Osteocyte (in vitro differentiated cells): ENCODE results near the gene ZBTB37. TPM values are rescaled to one million over a fixed set of nuclear protein-coding genes. Genes with fewer than 3 reads are reported as not detected.
"Not testable (repeated sequence)": the region's sequence is repeated elsewhere in the genome, so short reads cannot be mapped to it uniquely, and the experiment has no call there.

ENCODE experiments used
- DNase-seq: peaks from one replicate; pipeline ENCODE4 v3.0.0; 2021; ENCODE audit warnings: mixed read lengths; ENCODE audit not compliant: unreplicated experiment; ENCODE audit errors: extremely low spot score
- H3K27ac Mint-ChIP-seq: one replicate; pipeline ENCODE4 v1.8.0; 2021; ENCODE audit warnings: mild to moderate bottlenecking, mixed read lengths; ENCODE audit not compliant: unreplicated experiment
- H3K27me3 Mint-ChIP-seq: one replicate; pipeline ENCODE4 v1.8.0; 2021; ENCODE audit warnings: mixed read lengths; ENCODE audit not compliant: unreplicated experiment
- H3K36me3 Mint-ChIP-seq: one replicate; pipeline ENCODE4 v1.8.0; 2021; ENCODE audit warnings: mixed read lengths; ENCODE audit not compliant: unreplicated experiment
- H3K4me1 Mint-ChIP-seq: one replicate; pipeline ENCODE4 v1.8.0; 2021; ENCODE audit warnings: mixed read lengths; ENCODE audit not compliant: unreplicated experiment
- H3K4me3 Mint-ChIP-seq: one replicate; pipeline ENCODE4 v1.8.0; 2021; ENCODE audit warnings: mild to moderate bottlenecking, moderate library complexity, mixed read lengths; ENCODE audit not compliant: unreplicated experiment
- H3K9me3 Mint-ChIP-seq: one replicate; pipeline ENCODE4 v1.8.0; 2021; ENCODE audit warnings: mixed read lengths; ENCODE audit not compliant: unreplicated experiment
- CTCF ChIP-seq: fragments of 200-600 bp; sonication (generic); IDR thresholded peaks from 2 replicates; pipeline ENCODE4 v1.5.0; 2021; ENCODE audit warnings: antibody characterized with exemption, mild to moderate bottlenecking, moderate library complexity
- total RNA-seq: library from RNA; stranded (reverse); gene quantifications from 2 replicates; pipeline ENCODE4 v1.2.1, GENCODE V29; 2021

Gene ZBTB37
- total RNA-seq, 1 donor from 2014 or later = 15.3 TPM

GRCh38 chr1:173856903-173857302 lies 11.3 kb upstream of the ZBTB37 start:
- no peaks in the 10 kb centered on the region for H3K9me3 Mint-ChIP-seq
- DNase-seq = no peak
- peaks cover 31% of the 10 kb centered on the region for H3K36me3 Mint-ChIP-seq
- H3K4me3 Mint-ChIP-seq = no peak overlapping the region
- peaks cover 6% of the 10 kb centered on the region for H3K4me1 Mint-ChIP-seq
- TF ChIP-seq CTCF = no peak
- no peak overlapping the region for H3K27ac Mint-ChIP-seq
- no peaks in the 10 kb centered on the region for H3K27me3 Mint-ChIP-seq

DNA sequence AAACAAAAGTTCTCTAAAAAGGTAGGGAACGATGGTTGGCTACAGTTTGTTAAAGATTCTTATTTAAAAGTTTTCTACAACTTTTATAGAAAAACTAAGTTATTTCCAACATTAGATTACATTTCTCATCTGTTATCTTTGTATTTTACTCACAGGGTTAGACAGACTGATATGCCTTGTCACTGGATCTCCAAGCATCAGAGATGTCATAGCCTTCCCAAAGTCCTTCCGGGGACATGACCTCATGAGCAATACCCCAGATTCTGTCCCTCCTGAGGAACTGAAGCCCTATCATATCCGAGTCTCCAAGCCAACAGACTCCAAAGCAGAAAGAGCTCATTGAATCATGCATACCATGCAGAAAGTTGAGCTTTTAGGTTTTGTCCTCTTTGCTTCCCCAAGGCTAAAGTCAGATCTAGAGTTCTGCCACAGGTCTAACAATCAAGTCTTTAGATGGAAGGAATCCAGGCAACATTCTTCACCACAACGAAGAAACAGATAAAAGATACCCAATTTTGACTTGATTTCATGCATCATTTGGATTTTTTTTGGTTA lies 10.7 kb upstream of the ZBTB37 start:
- no peaks in the 10 kb centered on the region for H3K27me3 Mint-ChIP-seq
- no peak for DNase-seq
- H3K9me3 Mint-ChIP-seq = no peaks in the 10 kb centered on the region
- H3K4me1 Mint-ChIP-seq = peaks cover 6% of the 10 kb centered on the region
- peaks cover 32% of the 10 kb centered on the region for H3K36me3 Mint-ChIP-seq
- peak overlapping the region; percentile 56 for H3K27ac Mint-ChIP-seq
- TF ChIP-seq CTCF = no peak
- no peak overlapping the region for H3K4me3 Mint-ChIP-seq

DNA sequence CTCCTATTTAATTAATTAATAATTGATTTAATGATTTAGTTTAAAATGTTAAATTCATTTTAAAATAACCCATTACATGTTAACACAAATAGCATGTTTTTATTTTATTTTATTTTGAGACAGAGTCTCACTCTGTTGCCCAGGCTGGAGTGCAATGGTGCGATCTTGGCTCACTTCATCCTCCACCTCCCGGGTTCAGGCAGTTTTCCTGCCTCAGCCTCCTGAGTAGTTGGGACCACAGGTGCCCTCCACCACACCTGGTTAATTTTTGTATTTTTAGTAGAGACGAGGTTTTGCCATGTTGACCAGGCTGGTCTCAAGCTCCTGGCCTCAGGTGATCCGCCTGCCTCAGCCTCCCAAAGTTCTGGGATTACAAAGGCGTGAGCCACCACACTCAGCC lies 8.6 kb upstream of the ZBTB37 start:
- not testable (repeated sequence) for H3K27me3 Mint-ChIP-seq, DNase-seq, H3K27ac Mint-ChIP-seq, H3K9me3 Mint-ChIP-seq, H3K4me3 Mint-ChIP-seq, H3K4me1 Mint-ChIP-seq
- H3K36me3 Mint-ChIP-seq = peaks cover 38% of the 10 kb centered on the region

DNA sequence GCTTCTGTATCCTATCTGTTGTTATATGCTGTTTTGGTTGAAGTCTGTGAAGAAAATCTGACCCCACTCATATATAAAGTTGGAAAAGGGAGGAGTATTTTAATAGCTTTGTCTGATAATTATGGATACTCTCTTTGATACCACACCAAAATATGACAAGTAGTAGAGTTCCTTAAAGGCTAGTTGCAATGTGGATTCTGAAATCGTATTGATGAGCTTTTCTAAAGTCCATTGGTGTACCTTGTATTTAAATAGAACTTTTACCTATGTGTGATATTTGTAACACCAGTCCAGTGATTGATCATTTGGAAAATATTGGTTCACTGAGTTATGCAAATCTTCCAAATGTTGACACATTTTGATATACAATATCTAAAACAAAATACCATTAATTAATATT lies 8.1 kb upstream of the ZBTB37 start:
- peaks cover 38% of the 10 kb centered on the region for H3K36me3 Mint-ChIP-seq

DNA sequence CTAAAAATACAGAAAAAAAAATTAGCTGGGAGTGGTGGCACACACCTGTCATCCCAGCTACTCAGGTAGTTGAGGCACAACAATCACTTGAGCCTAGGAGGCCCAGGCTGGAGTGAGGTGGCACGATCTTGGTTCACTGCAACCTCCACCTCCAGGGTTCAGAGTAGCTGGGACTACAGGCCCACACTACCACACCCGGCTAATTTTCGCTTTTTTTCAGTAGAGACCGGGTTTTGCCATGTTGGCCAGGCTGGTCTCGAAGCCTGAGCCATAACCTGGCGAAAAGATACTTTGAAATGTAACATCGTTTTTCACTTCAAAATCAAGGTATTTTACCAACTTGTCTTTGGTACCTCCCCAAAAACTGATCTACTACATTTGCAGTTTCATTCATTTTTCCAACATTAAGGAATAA lies 6.4 kb upstream of the ZBTB37 start:
- H3K27ac Mint-ChIP-seq = no peak overlapping the region
- no peak overlapping the region for H3K4me3 Mint-ChIP-seq
- no peaks in the 10 kb centered on the region for H3K27me3 Mint-ChIP-seq
- DNase-seq = no peak
- peaks cover 22% of the 10 kb centered on the region for H3K4me1 Mint-ChIP-seq
- no peaks in the 10 kb centered on the region for H3K9me3 Mint-ChIP-seq
- peaks cover 49% of the 10 kb centered on the region for H3K36me3 Mint-ChIP-seq
- TF ChIP-seq CTCF = no peak

More for the DNA sequence above, 8.1 kb upstream of the ZBTB37 start:
- Mint-ChIP-seq H3K9me3 (no peaks in the 10 kb centered on the region), H3K4me1 (peaks cover 5% of the 10 kb centered on the region), H3K27ac (peak overlapping the region; percentile 50), H3K27me3 (no peaks in the 10 kb centered on the region), H3K4me3 (no peak overlapping the region)
- no peak for DNase-seq
- TF ChIP-seq CTCF = no peak

DNA sequence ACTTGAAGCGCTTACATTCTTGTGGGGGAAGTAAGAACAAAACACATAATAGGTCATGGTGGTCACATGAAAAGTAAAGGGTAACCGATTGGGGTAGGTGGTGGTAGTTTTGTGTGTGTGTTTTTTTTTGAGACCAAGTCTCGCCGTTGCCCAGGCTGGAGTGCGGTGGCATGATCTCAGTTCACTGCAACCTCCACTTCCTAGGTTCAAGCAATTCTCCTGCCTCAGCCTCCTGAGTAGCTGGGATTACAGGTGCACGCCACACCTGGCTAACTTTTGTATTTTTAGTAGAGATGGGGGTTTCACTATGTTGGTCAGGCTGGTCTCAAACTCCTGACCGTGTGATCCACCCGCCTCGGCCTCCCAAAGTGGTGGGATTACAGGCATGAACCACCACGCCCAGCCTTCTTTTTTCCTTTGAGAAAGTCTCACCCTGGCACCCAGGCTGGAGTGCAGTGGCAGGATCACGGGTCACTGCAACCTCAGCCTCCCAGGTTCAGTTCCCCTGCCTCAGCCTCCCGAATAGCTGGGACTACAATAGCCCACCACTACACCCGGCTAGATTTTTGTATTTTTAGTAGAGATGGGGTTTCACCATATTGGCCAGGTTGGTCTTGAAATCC lies 5.9 kb upstream of the ZBTB37 start:
- H3K4me1 Mint-ChIP-seq = peaks cover 24% of the 10 kb centered on the region
- H3K27me3 Mint-ChIP-seq, H3K9me3 Mint-ChIP-seq, H3K27ac Mint-ChIP-seq, DNase-seq, H3K4me3 Mint-ChIP-seq: not testable (repeated sequence)
- H3K36me3 Mint-ChIP-seq = peaks cover 50% of the 10 kb centered on the region
